HCT116 (cell line): ENCODE data around the gene ROCK2. TPM values are rescaled to one million over a fixed set of nuclear protein-coding genes. Genes with fewer than 3 reads are reported as not detected.

Experiments used
- ATAC-seq: fragments of 200-7000 bp; cut with Tn5 transposase; 2 replicates; pipeline ENCODE4 v1.9.1; 2020; ENCODE audit warnings: mild to moderate bottlenecking, moderate library complexity
- BruUV-seq: library from RNA; stranded (reverse); fragments of 400-500 nt; replicated peaks from 2 replicates; lab custom pipeline; 2021; lab: Mats Ljungman, UMichigan
- CTCF ChIA-PET: fragments of 300-600 bp; sonication (Branson Sonifier 250); formaldehyde crosslinking; loops from one replicate; lab custom pipeline; 2021; ENCODE audit warnings: antibody characterized with exemption; lab: Charles Lee
- POLR2A ChIA-PET: fragments of 300-600, 350-600 bp; sonication (Branson Sonifier 250); formaldehyde crosslinking; loops from one replicate; lab custom pipeline; 2021; ENCODE audit warnings: antibody characterized with exemption; lab: Charles Lee
- RAD21 ChIA-PET, 2 experiments: fragments of 300-600 bp; sonication (Branson Sonifier 250); formaldehyde crosslinking; loops; one replicate each; lab custom pipeline; 2023; ENCODE audit warnings: low total read pairs in 2 of 2; ENCODE audit not compliant: uncharacterized antibody in 2 of 2, unreplicated experiment in 2 of 2, low non-redundant PET in 1 of 2; lab: Charles Lee
- DNase-seq: peaks from one replicate; pipeline ENCODE4 v3.0.0-alpha.2; 2010; ENCODE audit warnings: low read depth, low spot score
- H2AFZ ChIP-seq: fragments of 200-600 bp; shearing (Covaris generic), sonication (generic); 2 replicates; pipeline ENCODE4 v1.6.1; 2017; ENCODE audit warnings: low read depth, mixed run types, mixed read lengths, antibody characterized with exemption, low read length; ENCODE audit not compliant: poor library complexity, severe bottlenecking
- H3K27ac ChIP-seq: 2 replicates; pipeline ENCODE4 v1.5.1; 2012; ENCODE audit warnings: low read depth, low read length
- H3K27me3 ChIP-seq: fragments of 200-600 bp; sonication (generic); 2 replicates; pipeline ENCODE4 v1.6.1; 2016; ENCODE audit warnings: mixed run types, low read length, mixed read lengths; ENCODE audit not compliant: insufficient read depth
- H3K36me3 ChIP-seq, 2 experiments: fragments of 200-500 bp in 1 of 2; fragments of 200-600 bp in 1 of 2; sonication (Bioruptor generic) in 1 of 2; sonication (generic) in 1 of 2; 2 replicates each; pipeline versions ENCODE4 v1.5.1 to v1.6.1; 2014 to 2016; ENCODE audit warnings: low read length in 2 of 2, inconsistent platforms in 1 of 2, mixed read lengths in 1 of 2, mixed run types in 1 of 2; ENCODE audit not compliant: insufficient read depth in 2 of 2, control insufficient read depth in 1 of 2
- H3K4me1 ChIP-seq, 2 experiments: fragments of 200-600 bp in 1 of 2; sonication (generic) in 1 of 2; 2 replicates each; pipeline versions ENCODE4 v1.5.1 to v1.6.1; 2012 to 2017; ENCODE audit warnings: low read length in 2 of 2, inconsistent platforms in 1 of 2, mild to moderate bottlenecking in 1 of 2, mixed read lengths in 1 of 2, mixed run types in 1 of 2, moderate library complexity in 1 of 2; ENCODE audit not compliant: insufficient read depth in 2 of 2, control insufficient read depth in 1 of 2
- H3K4me2 ChIP-seq: fragments of 200-600 bp; sonication (generic); 2 replicates; pipeline ENCODE4 v1.6.1; 2017; ENCODE audit warnings: mixed run types, low read length, mixed read lengths
- H3K4me3 ChIP-seq, 2 experiments: fragments of 200-600 bp in 1 of 2; sonication (generic) in 1 of 2; replicated peaks in 1 of 2; 2 replicates each; pipeline ENCODE4 v1.5.1; 2011 to 2016; ENCODE audit warnings: low read length in 2 of 2, control low read depth in 1 of 2, low read depth in 1 of 2, mild to moderate bottlenecking in 1 of 2, mixed read lengths in 1 of 2, mixed run types in 1 of 2
- H3K79me2 ChIP-seq: fragments of 200-600 bp; sonication (generic); 2 replicates; pipeline ENCODE4 v1.6.1; 2017; ENCODE audit warnings: mild to moderate bottlenecking, mixed run types, low read length, moderate library complexity, mixed read lengths; ENCODE audit not compliant: insufficient read depth
- H3K9ac ChIP-seq: fragments of 200-600 bp; sonication (generic); 2 replicates; pipeline ENCODE4 v1.6.1; 2016; ENCODE audit warnings: low read length, mixed read lengths
- H3K9me2 ChIP-seq: fragments of 200-600 bp; sonication (generic), shearing (Covaris generic); 2 replicates; pipeline ENCODE4 v1.6.1; 2017; ENCODE audit warnings: mixed run types, mild to moderate bottlenecking, moderate library complexity; ENCODE audit not compliant: insufficient read depth
- H3K9me3 ChIP-seq, 2 experiments: fragments of 200-500 bp in 1 of 2; fragments of 200-600 bp in 1 of 2; sonication (Bioruptor generic) in 1 of 2; sonication (generic) in 1 of 2; 2 replicates each; pipeline ENCODE4 v1.6.1; 2014 to 2017; ENCODE audit warnings: low read length in 2 of 2, mixed read lengths in 2 of 2, inconsistent platforms in 1 of 2, low read depth in 1 of 2, mild to moderate bottlenecking in 1 of 2, mixed run types in 1 of 2, moderate library complexity in 1 of 2; ENCODE audit not compliant: control insufficient read depth in 1 of 2, insufficient read depth in 1 of 2
- H4K20me1 ChIP-seq: fragments of 200-600 bp; sonication (generic), shearing (Covaris generic); 2 replicates; pipeline ENCODE4 v1.6.1; 2017; ENCODE audit warnings: mixed run types, mild to moderate bottlenecking, moderate library complexity; ENCODE audit not compliant: insufficient read depth
- CBX3 ChIP-seq: IDR thresholded peaks from 2 replicates; pipeline ENCODE4 v1.6.1; 2012; ENCODE audit warnings: low read depth
- CEBPB ChIP-seq: IDR thresholded peaks from 2 replicates; pipeline ENCODE4 v1.6.1; 2012; ENCODE audit warnings: low read depth
- EGR1 ChIP-seq: IDR thresholded peaks from 2 replicates; pipeline ENCODE4 v1.6.1; 2012; ENCODE audit warnings: low read depth
- ELF1 ChIP-seq: IDR thresholded peaks from 2 replicates; pipeline ENCODE4 v1.6.1; 2012; ENCODE audit warnings: low read depth, borderline replicate concordance
- JUND ChIP-seq: IDR thresholded peaks from 2 replicates; pipeline ENCODE4 v1.6.1; 2012
- MAX ChIP-seq: IDR thresholded peaks from 2 replicates; pipeline ENCODE4 v1.6.1; 2012
- SIN3A ChIP-seq: IDR thresholded peaks from 2 replicates; pipeline ENCODE4 v1.6.1; 2012; ENCODE audit warnings: low read depth
- ZFX ChIP-seq: fragments of 450-650 bp; IDR thresholded peaks from 2 replicates; pipeline ENCODE4 v1.6.1; 2017
- ZNF274 ChIP-seq: fragments of 200-500 bp; sonication (Bioruptor generic); IDR thresholded peaks from 2 replicates; pipeline ENCODE4 v1.6.1; 2014; ENCODE audit warnings: mild to moderate bottlenecking, low read depth, low read length, inconsistent platforms
- intact Hi-C: fragments of 100-400 bp; cut with micrococcal nuclease; formaldehyde crosslinking; loops from 2 replicates; pipeline ENCODE4 v1.10.0; 2022
- total RNA-seq: library from RNA; stranded (reverse); gene quantifications from one replicate; pipeline ENCODE4 v1.2.1, GENCODE V29; 2021; ENCODE audit not compliant: unreplicated experiment
- TF ChIP-seq, protein P1 (sequence below): IDR thresholded peaks from 2 replicates; pipeline ENCODE4 v1.6.1; 2012
- TF ChIP-seq, protein P2 (sequence below), 3 experiments: fragments of 200-600 bp in 1 of 3; sonication (generic) in 1 of 3; IDR thresholded peaks in 2 of 3; conservative IDR thresholded peaks in 1 of 3; 2 replicates each; pipeline ENCODE4 v1.5.1; 2012 to 2017; ENCODE audit warnings: low read depth in 2 of 3, low read length in 2 of 3, antibody characterized with exemption in 1 of 3, borderline replicate concordance in 1 of 3, control low read depth in 1 of 3, mild to moderate bottlenecking in 1 of 3, mixed read lengths in 1 of 3, mixed run types in 1 of 3, moderate library complexity in 1 of 3; ENCODE audit not compliant: insufficient read depth in 1 of 3

The ROCK2 gene
- total RNA-seq, 1 experiment from 2014 or later: 48.0 TPM

DNA sequence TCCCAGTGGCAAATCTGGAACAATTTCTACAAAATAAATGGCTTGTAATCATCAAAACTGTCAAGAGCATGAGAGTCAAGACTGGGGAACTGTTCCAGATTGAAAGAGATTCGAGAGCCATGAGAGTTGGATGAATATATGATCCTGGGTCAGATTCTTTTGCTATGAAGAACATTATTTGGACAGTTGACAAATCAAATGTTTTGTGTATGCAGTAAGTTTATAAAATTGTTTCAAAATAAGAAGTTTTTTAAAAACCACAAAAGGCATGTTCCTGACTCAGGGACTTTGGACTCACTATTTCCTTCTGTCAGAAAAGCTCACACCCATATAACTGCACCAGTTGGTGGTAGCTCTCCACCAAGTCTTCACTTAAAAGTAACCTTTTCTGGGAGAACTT lies 38.5 kb downstream of the ROCK2 start:
- POLR2A ChIA-PET: no interaction called here
- H3K9ac ChIP-seq: no peak overlapping the region
- RAD21 ChIA-PET: no interaction called here
- H4K20me1 ChIP-seq: no peaks in the 10 kb centered on the region; the same call in 1 of the 2 replicates
- no peak overlapping the region for H3K27ac ChIP-seq
- H3K9me3 ChIP-seq: no peaks in the 10 kb centered on the region
- no peaks in the 10 kb centered on the region for H3K4me1 ChIP-seq
- no peaks in the 10 kb centered on the region for H3K36me3 ChIP-seq
- CTCF ChIA-PET: no interaction called here
- no peak for TF ChIP-seq CBX3
- TF ChIP-seq CEBPB: no peak
- no peak for TF ChIP-seq MAX
- no peak for TF ChIP-seq EGR1
- TF ChIP-seq SIN3A: no peak
- no peak for TF ChIP-seq ELF1
- no peak for TF ChIP-seq JUND
- TF ChIP-seq ZNF274: no peak
- TF ChIP-seq, protein P1, sequence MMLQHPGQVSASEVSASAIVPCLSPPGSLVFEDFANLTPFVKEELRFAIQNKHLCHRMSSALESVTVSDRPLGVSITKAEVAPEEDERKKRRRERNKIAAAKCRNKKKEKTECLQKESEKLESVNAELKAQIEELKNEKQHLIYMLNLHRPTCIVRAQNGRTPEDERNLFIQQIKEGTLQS: no peak
- no peak for TF ChIP-seq ZFX
- TF ChIP-seq, protein P2, sequence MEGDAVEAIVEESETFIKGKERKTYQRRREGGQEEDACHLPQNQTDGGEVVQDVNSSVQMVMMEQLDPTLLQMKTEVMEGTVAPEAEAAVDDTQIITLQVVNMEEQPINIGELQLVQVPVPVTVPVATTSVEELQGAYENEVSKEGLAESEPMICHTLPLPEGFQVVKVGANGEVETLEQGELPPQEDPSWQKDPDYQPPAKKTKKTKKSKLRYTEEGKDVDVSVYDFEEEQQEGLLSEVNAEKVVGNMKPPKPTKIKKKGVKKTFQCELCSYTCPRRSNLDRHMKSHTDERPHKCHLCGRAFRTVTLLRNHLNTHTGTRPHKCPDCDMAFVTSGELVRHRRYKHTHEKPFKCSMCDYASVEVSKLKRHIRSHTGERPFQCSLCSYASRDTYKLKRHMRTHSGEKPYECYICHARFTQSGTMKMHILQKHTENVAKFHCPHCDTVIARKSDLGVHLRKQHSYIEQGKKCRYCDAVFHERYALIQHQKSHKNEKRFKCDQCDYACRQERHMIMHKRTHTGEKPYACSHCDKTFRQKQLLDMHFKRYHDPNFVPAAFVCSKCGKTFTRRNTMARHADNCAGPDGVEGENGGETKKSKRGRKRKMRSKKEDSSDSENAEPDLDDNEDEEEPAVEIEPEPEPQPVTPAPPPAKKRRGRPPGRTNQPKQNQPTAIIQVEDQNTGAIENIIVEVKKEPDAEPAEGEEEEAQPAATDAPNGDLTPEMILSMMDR (IDR thresholded peaks at IDR 0.05 in 2 of 3, conservative IDR thresholded peaks at IDR 0.05 in 1 of 3; ENCODE audit: borderline replicate concordance in 1 of 3, insufficient read depth in 1 of 3, low read depth in 2 of 3, low read length in 2 of 3): no peak
- H3K79me2 ChIP-seq: peaks cover 88% of the 10 kb centered on the region
- ATAC-seq (no peak), DNase-seq (no peak)
- no peak overlapping the region for H2AFZ ChIP-seq
- H3K4me2 ChIP-seq: no peak overlapping the region
- intact Hi-C loops: no loop called here
- no TSS peak for BruUV-seq
- H3K9me2 ChIP-seq: no peaks in the 10 kb centered on the region
- no peaks in the 10 kb centered on the region for H3K27me3 ChIP-seq
- H3K4me3 ChIP-seq: no peak overlapping the region
